ENCODE measurements around the gene PRKN. TPM values are rescaled to one million over a fixed set of nuclear protein-coding genes. Genes with fewer than 3 reads are reported as not detected.
"Not testable (repeated sequence)": the region's sequence is repeated elsewhere in the genome, so short reads cannot be mapped to it uniquely, and the experiment has no call there.

PRKN gene
- polyA plus RNA-seq, 1 donor from 2014 or later: 1.2 TPM

- no peaks in the 10 kb centered on the region for H3F3A ChIP-seq (ENCODE audit: insufficient read depth, low read length, poor library complexity, severe bottlenecking)
- H2AFZ ChIP-seq (ENCODE audit: low read depth, low read length): no peak overlapping the region
- H3K9me2 ChIP-seq (ENCODE audit: insufficient read depth, low read length): no peaks in the 10 kb centered on the region
- no peaks in the 10 kb centered on the region for H3K36me3 ChIP-seq (ENCODE audit: insufficient read depth, low read length)
- no peak overlapping the region for H3K4me2 ChIP-seq (ENCODE audit: low read length)
- H3K27me3 ChIP-seq (ENCODE audit: insufficient read depth, low read depth, low read length): no peaks in the 10 kb centered on the region
- H3K79me2 ChIP-seq (replicated peaks; ENCODE audit: insufficient read depth, low read length): no peaks in the 10 kb centered on the region
- no peak overlapping the region for H3K27ac ChIP-seq (ENCODE audit: low read length)
- TF ChIP-seq EP300 (conservative IDR thresholded peaks at IDR 0.05; ENCODE audit: poor library complexity, severe bottlenecking) (no peak), REST (IDR thresholded peaks at IDR 0.05; ENCODE audit: borderline replicate concordance) (no peak)
- H3K9ac ChIP-seq (ENCODE audit: low read length): no peak overlapping the region
- H4K20me1 ChIP-seq (ENCODE audit: insufficient read depth): no peaks in the 10 kb centered on the region
- no peaks in the 10 kb centered on the region for H3K9me3 ChIP-seq (ENCODE audit: low read length)
- no peak overlapping the region for H3K4me3 ChIP-seq (ENCODE audit: low read length)
Observed at GRCh38 chr6:162395181-162395580, 332.4 kb downstream of the PRKN start.

GRCh38 chr6:162390961-162391811 lies 336.4 kb downstream of the PRKN start:
- not testable (repeated sequence) for H3K9me3 ChIP-seq (ENCODE audit: low read length); H2AFZ ChIP-seq (ENCODE audit: low read depth, low read length); H3K4me2 ChIP-seq (ENCODE audit: low read length); H3K27ac ChIP-seq (ENCODE audit: low read length); H3K79me2 ChIP-seq (replicated peaks; ENCODE audit: insufficient read depth, low read length); H4K20me1 ChIP-seq (ENCODE audit: insufficient read depth); H3K27me3 ChIP-seq (ENCODE audit: insufficient read depth, low read depth, low read length); H3K36me3 ChIP-seq (ENCODE audit: insufficient read depth, low read length); H3K4me3 ChIP-seq (ENCODE audit: low read length); H3K9me2 ChIP-seq (ENCODE audit: insufficient read depth, low read length); H3F3A ChIP-seq (ENCODE audit: insufficient read depth, low read length, poor library complexity, severe bottlenecking); H3K9ac ChIP-seq (ENCODE audit: low read length)

- no peak overlapping the region for H3K4me3 ChIP-seq (ENCODE audit: low read length)
- no peaks in the 10 kb centered on the region for H4K20me1 ChIP-seq (ENCODE audit: insufficient read depth)
- H3K36me3 ChIP-seq (ENCODE audit: insufficient read depth, low read length): no peaks in the 10 kb centered on the region
- no peaks in the 10 kb centered on the region for H3K79me2 ChIP-seq (replicated peaks; ENCODE audit: insufficient read depth, low read length)
- no peak overlapping the region for H2AFZ ChIP-seq (ENCODE audit: low read depth, low read length)
- H3K9me2 ChIP-seq (ENCODE audit: insufficient read depth, low read length): no peaks in the 10 kb centered on the region
- no peak for TF ChIP-seq MXI1 (conservative IDR thresholded peaks at IDR 0.05; ENCODE audit: poor library complexity, severe bottlenecking)
- TF ChIP-seq EP300 (conservative IDR thresholded peaks at IDR 0.05; ENCODE audit: poor library complexity, severe bottlenecking): no peak
- TF ChIP-seq REST (IDR thresholded peaks at IDR 0.05; ENCODE audit: borderline replicate concordance): no peak
- TF ChIP-seq POLR2AphosphoS5 (IDR thresholded peaks at IDR 0.05): no peak
- TF ChIP-seq, protein P1, sequence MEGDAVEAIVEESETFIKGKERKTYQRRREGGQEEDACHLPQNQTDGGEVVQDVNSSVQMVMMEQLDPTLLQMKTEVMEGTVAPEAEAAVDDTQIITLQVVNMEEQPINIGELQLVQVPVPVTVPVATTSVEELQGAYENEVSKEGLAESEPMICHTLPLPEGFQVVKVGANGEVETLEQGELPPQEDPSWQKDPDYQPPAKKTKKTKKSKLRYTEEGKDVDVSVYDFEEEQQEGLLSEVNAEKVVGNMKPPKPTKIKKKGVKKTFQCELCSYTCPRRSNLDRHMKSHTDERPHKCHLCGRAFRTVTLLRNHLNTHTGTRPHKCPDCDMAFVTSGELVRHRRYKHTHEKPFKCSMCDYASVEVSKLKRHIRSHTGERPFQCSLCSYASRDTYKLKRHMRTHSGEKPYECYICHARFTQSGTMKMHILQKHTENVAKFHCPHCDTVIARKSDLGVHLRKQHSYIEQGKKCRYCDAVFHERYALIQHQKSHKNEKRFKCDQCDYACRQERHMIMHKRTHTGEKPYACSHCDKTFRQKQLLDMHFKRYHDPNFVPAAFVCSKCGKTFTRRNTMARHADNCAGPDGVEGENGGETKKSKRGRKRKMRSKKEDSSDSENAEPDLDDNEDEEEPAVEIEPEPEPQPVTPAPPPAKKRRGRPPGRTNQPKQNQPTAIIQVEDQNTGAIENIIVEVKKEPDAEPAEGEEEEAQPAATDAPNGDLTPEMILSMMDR (IDR thresholded peaks at IDR 0.05; ENCODE audit: poor library complexity, severe bottlenecking): no peak
- TF ChIP-seq TAF1 (IDR thresholded peaks at IDR 0.05; ENCODE audit: low read depth): no peak
- TF ChIP-seq RAD21 (conservative IDR thresholded peaks at IDR 0.05): no peak
- H3K4me2 ChIP-seq (ENCODE audit: low read length): no peak overlapping the region
- H3K9me3 ChIP-seq (ENCODE audit: low read length): no peaks in the 10 kb centered on the region
- H3F3A ChIP-seq (ENCODE audit: insufficient read depth, low read length, poor library complexity, severe bottlenecking): no peaks in the 10 kb centered on the region
- no peak overlapping the region for H3K27ac ChIP-seq (ENCODE audit: low read length)
- no peak overlapping the region for H3K9ac ChIP-seq (ENCODE audit: low read length)
- no peaks in the 10 kb centered on the region for H3K27me3 ChIP-seq (ENCODE audit: insufficient read depth, low read depth, low read length)
Observed at GRCh38 chr6:162389343-162390085, 338.1 kb downstream of the PRKN start.

Measured in neural cell (in vitro differentiated cells).